Right lobe of liver (tissue), 4 donors: ENCODE measurements around the gene SRMS.

ENCODE experiments used
- POLR2A ChIP-seq: fragments of 450-650 bp; IDR thresholded peaks from one replicate; pipeline ENCODE4 v1.6.1; 2017; ENCODE audit warnings: antibody characterized with exemption, mild to moderate bottlenecking
- TF ChIP-seq, protein P1 (sequence below), 4 donors: fragments of 200-600 bp in 3 of 4; fragments of 450-650 bp in 1 of 4; IDR thresholded peaks; one replicate each; pipeline versions ENCODE4 v1.5.1 to v1.8.0; 2016 to 2022; ENCODE audit warnings: antibody characterized with exemption in 4 of 4, mild to moderate bottlenecking in 2 of 4
- donor health status: DM: no; HTN: no; CAD: no.
- donor health status: DM: no; HTN: no; CAD: no.
- donor health status: DM: no; HTN: yes; CAD: no.

- TF ChIP-seq, protein P1, sequence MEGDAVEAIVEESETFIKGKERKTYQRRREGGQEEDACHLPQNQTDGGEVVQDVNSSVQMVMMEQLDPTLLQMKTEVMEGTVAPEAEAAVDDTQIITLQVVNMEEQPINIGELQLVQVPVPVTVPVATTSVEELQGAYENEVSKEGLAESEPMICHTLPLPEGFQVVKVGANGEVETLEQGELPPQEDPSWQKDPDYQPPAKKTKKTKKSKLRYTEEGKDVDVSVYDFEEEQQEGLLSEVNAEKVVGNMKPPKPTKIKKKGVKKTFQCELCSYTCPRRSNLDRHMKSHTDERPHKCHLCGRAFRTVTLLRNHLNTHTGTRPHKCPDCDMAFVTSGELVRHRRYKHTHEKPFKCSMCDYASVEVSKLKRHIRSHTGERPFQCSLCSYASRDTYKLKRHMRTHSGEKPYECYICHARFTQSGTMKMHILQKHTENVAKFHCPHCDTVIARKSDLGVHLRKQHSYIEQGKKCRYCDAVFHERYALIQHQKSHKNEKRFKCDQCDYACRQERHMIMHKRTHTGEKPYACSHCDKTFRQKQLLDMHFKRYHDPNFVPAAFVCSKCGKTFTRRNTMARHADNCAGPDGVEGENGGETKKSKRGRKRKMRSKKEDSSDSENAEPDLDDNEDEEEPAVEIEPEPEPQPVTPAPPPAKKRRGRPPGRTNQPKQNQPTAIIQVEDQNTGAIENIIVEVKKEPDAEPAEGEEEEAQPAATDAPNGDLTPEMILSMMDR (IDR thresholded peaks at IDR 0.05) = no peak
- no peak for TF ChIP-seq POLR2A
These were observed 6.9 kb downstream of the SRMS start for GRCh38 chr20:63540417-63541186.
